SU-DHL-6 (cell line): ENCODE data around the gene MGRN1.

ENCODE experiments used
- CTCF ChIP-seq: fragments of 200-600 bp; sonication (generic); IDR thresholded peaks from one replicate; pipeline ENCODE4 v1.5.1; 2017; ENCODE audit warnings: antibody characterized with exemption, mild to moderate bottlenecking, low read length, moderate library complexity; ENCODE audit not compliant: insufficient read depth, poor library complexity, severe bottlenecking
- EZH2phosphoT487 ChIP-seq: fragments of 200-600 bp; sonication (generic), shearing (Covaris generic); conservative IDR thresholded peaks from 2 replicates; pipeline ENCODE4 v1.6.1; 2018; ENCODE audit warnings: mild to moderate bottlenecking, antibody characterized with exemption, low read length, moderate library complexity, mixed read lengths

- TF ChIP-seq CTCF (no peak), EZH2phosphoT487 (no peak)
Measured at GRCh38 chr16:4680673-4681470, 56.2 kb downstream of the MGRN1 start.
